ENCODE data around the gene ACTR2.
A peak's percentile ranks its signal among the peaks of the same experiment; 100 is the strongest.
"Not testable (repeated sequence)": the region's sequence is repeated elsewhere in the genome, so short reads cannot be mapped to it uniquely, and the experiment has no call there.

The ACTR2 gene

GRCh38 chr2:65228263-65228750 is 676 bp downstream of the ACTR2 start:
- DNase-seq (ENCODE audit: low spot score), result peak; percentile 42

- DNase-seq (ENCODE audit: low spot score), result no peak
These were observed 3.5 kb downstream of the ACTR2 start for GRCh38 chr2:65231121-65231520.

- DNase-seq (ENCODE audit: low spot score), result no peak
These were observed 4.4 kb downstream of the ACTR2 start for GRCh38 chr2:65231892-65232477.

GRCh38 chr2:65232636-65233035 is 5.0 kb downstream of the ACTR2 start:
- no peak for DNase-seq (ENCODE audit: low spot score)

DNA sequence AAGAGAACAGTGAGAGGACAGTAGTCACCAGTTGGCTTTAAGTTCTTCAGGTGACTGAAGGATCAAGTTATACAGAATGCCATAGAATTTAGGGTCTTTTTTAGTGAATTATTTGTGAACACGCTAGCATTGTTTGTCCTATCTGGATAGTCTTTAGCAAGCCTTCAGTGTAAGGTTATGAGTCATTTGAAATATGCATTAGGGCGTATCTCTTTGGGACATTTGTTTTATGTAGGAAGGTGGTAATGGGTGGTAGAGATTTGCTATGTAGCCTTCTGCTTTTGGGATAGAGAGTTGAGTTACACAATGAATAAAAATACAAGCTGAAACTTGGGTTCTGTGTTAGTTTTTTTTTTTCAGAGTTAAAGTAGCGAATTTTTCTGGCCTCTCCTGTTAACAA is 13.0 kb downstream of the ACTR2 start:
- DNase-seq (ENCODE audit: low spot score), result no peak

GRCh38 chr2:65244452-65244851 is 16.8 kb downstream of the ACTR2 start:
- not testable (repeated sequence) for DNase-seq (ENCODE audit: low spot score)

GRCh38 chr2:65252640-65253039 is 25.0 kb downstream of the ACTR2 start:
- DNase-seq (ENCODE audit: low spot score), result no peak

DNA sequence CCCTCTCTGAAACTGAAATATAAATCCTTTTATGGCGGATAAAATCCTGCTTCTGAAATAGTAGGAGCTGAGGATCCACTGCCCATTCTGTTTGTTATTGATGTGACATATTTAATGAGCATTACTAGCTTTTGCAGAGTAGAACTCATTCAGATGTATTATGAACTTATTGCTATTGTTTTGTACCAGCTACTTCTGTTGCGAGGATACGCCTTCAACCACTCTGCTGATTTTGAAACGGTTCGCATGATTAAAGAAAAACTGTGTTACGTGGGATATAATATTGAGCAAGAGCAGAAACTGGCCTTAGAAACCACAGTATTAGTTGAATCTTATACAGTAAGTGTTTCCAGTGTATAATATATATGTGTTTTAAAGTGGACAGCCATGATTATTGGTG is 27.7 kb downstream of the ACTR2 start:
- no peak for DNase-seq (ENCODE audit: low spot score)

DNA sequence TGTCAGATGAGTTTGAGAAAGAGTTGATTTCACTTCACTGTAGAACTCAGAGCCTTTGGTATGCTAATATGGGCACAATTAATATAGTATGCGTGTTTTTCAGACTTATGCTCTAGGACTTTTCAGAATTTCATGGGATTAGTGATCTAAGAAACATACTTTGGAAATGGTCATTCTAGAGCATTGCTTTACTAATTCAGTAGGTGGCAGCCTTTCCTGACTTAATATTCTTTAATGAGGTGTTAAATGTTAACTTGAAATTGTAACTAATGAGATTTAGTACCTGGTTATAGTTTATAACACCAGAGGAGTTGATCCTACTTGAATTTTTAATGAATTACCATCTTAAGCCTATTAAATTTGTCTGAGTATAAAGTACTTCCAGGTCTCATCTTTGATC is 28.4 kb downstream of the ACTR2 start:
- no peak for DNase-seq (ENCODE audit: low spot score)

DNA sequence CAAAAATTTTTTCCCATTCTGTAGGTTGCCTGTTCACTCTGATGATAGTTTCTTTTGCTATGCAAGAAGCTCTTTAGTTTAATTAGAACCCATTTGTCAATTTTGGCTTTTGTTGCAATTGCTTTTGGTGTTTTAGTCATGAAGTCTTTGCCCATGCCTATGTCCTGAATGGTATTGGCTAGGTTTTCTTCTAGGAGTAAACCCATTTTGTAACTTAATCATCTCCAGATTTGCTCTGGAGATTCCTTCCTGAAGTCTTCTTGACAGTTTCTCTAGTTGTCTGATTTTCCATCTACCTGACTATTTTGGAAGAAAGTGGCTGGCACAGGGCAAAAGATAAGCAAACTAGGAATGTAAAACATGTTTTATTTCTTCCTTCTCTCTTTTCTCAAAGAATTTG is 30.2 kb downstream of the ACTR2 start:
- DNase-seq (ENCODE audit: low spot score), result not testable (repeated sequence)

GRCh38 chr2:65261676-65262075 is 34.0 kb downstream of the ACTR2 start:
- no peak for DNase-seq (ENCODE audit: low spot score)

GRCh38 chr2:65263262-65263661 is 35.6 kb downstream of the ACTR2 start:
- DNase-seq (ENCODE audit: low spot score), result no peak

DNA sequence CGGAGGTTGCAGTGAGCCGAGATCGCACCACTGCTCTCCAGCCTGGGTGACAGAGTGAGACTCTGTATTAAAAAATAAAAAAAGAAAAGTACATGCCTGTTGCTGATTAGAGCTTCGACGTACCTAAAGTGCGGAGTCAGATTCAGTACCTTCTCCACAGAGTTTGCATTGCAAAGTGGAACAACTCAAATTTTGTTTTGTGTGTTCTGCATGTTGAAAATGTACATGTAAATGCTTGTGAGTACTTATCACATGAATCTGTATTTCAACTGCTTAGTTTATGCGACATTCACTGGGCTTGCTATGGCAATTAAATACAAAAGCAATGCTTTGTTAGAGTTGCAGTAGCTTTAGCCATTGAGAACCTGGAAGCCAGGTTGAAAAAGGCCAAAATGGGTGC is 36.4 kb downstream of the ACTR2 start:
- DNase-seq (ENCODE audit: low spot score), result no peak

- DNase-seq (ENCODE audit: low spot score), result peak; percentile 87
These were observed 37.4 kb downstream of the ACTR2 start for GRCh38 chr2:65264821-65265670.

DNA sequence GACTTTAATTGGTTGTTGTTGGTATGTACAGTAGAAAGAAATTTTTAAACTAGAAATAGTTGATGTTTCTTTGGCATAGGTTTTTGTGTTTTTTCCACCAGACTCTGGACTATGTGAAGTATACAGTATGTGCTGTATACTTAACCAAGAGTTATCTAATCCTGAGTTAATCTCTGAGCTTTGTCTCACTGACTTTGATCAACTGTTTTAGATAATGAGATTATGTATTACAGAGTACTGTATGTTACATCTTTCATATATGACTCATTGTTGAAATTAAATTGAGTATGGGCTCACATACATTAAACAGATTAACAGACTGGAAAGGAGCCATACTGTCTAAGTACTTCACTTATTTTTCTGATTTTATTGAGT is 38.0 kb downstream of the ACTR2 start:
- DNase-seq (ENCODE audit: low spot score), result no peak

DNA sequence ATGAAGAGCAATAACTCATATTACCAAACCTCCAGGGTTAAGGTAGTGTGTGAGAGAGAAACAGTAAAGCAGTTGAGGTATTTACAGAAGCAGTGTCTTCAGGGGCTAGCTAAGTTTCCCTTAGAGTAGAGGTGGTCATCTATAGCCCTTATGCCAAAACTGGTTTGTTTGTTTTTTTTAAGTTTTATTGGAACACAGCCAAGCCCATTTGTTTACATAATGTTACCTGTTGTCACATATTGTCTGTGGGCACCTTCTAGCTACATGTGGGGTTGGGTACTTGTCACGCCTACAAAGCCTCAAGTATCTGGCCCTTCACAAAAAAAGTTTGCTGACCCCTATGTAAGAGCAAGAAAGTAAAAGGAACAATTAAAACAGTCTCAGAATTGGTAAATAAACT is 39.4 kb downstream of the ACTR2 start:
- no peak for DNase-seq (ENCODE audit: low spot score)

GRCh38 chr2:65268957-65269356 is 41.3 kb downstream of the ACTR2 start:
- DNase-seq (ENCODE audit: low spot score), result no peak

DNA sequence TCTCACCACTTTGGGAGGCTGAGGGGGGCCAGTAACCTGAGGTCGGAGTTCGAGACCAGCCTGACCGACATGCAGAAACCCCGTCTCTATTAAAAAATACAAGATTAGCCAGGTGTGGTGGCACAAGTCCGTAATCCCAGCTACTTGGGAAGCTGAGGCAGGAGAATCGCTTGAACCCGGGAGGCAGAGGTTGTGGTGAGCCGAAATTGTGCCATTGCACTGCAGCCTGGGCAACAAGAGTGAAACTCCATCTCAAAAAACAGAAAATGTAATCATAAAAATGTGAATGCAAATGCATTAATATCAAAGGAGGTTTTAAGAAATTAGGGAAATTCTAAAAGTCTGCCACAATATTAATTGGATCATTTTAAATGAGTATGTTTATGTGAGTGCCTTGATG is 45.7 kb downstream of the ACTR2 start:
- no peak for DNase-seq (ENCODE audit: low spot score)

DNA sequence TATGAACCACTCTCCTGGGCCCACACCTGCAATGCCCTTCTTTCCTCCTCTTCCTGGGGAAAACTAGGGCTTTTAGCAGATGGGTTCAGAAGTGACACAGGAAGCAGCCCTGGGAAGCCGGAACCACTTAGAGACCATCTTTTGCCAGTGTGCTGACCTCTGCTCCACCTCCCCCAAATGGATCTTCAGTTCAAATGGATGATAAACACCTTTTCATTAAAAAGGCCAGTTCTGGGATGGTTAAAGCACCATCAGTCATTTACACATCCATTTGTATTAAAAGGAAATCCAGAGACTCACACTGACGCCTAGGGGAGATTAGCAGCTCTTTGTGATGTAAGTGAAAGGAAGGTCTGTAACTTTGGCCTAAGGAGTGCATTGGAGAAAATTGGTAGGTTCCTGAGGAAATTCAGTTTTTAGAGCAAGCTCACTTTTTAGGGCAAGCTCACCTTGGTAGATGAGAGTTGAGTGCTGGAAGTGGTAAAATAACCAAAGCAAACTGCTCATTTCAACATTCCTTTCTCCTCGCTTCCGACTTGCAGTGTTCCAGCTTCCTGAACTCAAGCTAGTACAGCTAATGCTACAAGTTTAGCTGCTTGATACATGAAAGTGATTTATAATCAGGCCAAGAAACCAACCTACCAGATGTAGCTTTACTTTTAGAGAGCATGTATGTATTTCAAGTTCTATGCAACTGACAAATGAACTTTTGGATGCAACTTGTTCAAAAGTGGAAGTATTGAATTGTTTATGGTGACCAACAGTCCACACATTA is 47.7 kb downstream of the ACTR2 start:
- no peak for DNase-seq (ENCODE audit: low spot score)

DNA sequence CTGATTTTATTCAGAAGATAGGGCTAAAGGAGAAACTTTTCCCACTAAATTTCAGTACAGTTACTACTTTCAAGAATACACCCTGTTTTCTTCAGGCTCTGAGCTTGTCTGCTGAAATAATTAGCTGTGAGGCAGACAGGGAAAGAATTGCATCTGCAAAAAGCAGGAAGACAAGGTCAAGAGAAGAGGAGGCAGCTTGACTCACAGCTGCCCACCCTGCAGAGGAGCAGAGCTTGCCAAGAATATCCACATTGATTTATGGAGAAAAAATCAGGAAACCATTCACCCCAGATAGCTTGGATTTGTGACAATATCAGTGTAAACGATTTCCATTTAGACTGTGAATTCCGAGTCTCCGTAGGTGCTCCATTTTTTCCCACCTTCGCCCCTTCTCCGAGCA is 49.0 kb downstream of the ACTR2 start:
- DNase-seq (ENCODE audit: low spot score), result no peak

- no peak for DNase-seq (ENCODE audit: low spot score)
These were observed 49.5 kb downstream of the ACTR2 start for GRCh38 chr2:65277118-65277517.

DNA sequence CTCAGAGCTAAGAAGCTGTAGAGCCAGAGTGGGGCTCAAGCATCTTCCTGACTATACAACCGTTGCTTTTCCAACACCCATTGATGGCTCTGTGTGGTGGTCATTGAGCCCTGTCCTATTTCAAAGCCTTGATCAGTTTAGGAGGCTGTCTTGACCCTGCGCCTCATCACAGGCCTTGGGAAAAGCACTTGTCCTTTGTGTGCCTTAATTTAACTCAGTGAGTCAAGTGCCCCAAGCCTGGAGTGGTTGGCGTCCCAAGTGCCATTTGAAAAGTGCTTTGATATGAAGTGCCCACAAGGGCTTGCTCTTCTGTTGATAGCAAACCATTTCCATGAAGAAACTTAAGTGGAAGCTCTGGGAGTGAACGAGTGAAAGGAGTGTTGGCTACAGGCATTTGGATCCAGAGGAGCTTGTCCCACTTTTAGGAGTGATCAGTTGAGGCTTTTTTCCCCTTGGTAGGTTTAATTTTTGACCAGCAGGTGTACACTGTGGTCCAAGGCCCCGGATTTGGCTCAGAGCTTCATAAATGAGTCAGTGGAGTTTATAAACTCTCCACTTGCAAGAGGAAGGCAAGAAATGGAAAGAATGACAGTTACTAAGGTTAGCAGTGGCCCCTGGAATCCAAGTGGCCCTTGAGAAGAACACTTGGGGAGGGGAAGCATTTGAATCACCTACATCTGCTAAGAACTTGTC is 50.3 kb downstream of the ACTR2 start:
- DNase-seq (ENCODE audit: low spot score), result no peak

All from cerebellar cortex (tissue), 1 donor.